GM21529 (cell line): ENCODE measurements around the gene CYFIP2.
"Not testable (repeated sequence)": the region's sequence is repeated elsewhere in the genome, so short reads cannot be mapped to it uniquely, and the experiment has no call there.

Experiments used
- ATAC-seq: cut with Tn5 transposase; IDR thresholded peaks from one replicate; pipeline ENCODE4 v1.9.1; 2021; ENCODE audit not compliant: unreplicated experiment

Gene CYFIP2

GRCh38 chr5:157265714-157266285 lies at the start of gene CYFIP2:
Gene CYFIP2 (plus strand): TSS chr5:157266123. CDS start chr5:157285362, 19,239 bp downstream.
- ATAC-seq = peak; percentile 84

- ATAC-seq = no peak
Observed at GRCh38 chr5:157216391-157217142, 49.4 kb upstream of the CYFIP2 start.

- ATAC-seq = no peak
Observed at GRCh38 chr5:157217289-157218024, 48.5 kb upstream of the CYFIP2 start.

GRCh38 chr5:157219491-157220271 lies 46.2 kb upstream of the CYFIP2 start:
- peak; percentile 64 for ATAC-seq

- ATAC-seq = no peak
Observed at GRCh38 chr5:157221959-157222358, 44.0 kb upstream of the CYFIP2 start.

GRCh38 chr5:157222506-157223230 lies 43.3 kb upstream of the CYFIP2 start:
- ATAC-seq = no peak

GRCh38 chr5:157225469-157226422 lies 40.2 kb upstream of the CYFIP2 start:
- ATAC-seq = no peak

GRCh38 chr5:157230610-157231009 lies 35.3 kb upstream of the CYFIP2 start:
- no peak for ATAC-seq

- ATAC-seq = no peak
Observed at GRCh38 chr5:157232706-157233105, 33.2 kb upstream of the CYFIP2 start.

- no peak for ATAC-seq
Observed at GRCh38 chr5:157233515-157233914, 32.4 kb upstream of the CYFIP2 start.

GRCh38 chr5:157236423-157236822 lies 29.5 kb upstream of the CYFIP2 start:
- ATAC-seq = no peak

GRCh38 chr5:157241483-157241882 lies 24.4 kb upstream of the CYFIP2 start:
- no peak for ATAC-seq

GRCh38 chr5:157244704-157245103 lies 21.2 kb upstream of the CYFIP2 start:
- not testable (repeated sequence) for ATAC-seq

GRCh38 chr5:157245476-157245875 lies 20.4 kb upstream of the CYFIP2 start:
- ATAC-seq = no peak

- no peak for ATAC-seq
Observed at GRCh38 chr5:157245886-157246285, 20.0 kb upstream of the CYFIP2 start.

GRCh38 chr5:157247267-157247666 lies 18.7 kb upstream of the CYFIP2 start:
- ATAC-seq = no peak

GRCh38 chr5:157248821-157249470 lies 17.0 kb upstream of the CYFIP2 start:
- ATAC-seq = no peak

GRCh38 chr5:157252711-157253465 lies 13.0 kb upstream of the CYFIP2 start:
- ATAC-seq = peak; percentile 93
